ENCODE data around the gene MYRIP.

GRCh38 chr3:40196966-40197365, 387.6 kb downstream of the MYRIP start:
- no peak for TF ChIP-seq POLR2A (IDR thresholded peaks at IDR 0.05; ENCODE audit: low read depth, low read length)
- TF ChIP-seq SPI1 (IDR thresholded peaks at IDR 0.05; ENCODE audit: low read depth, low read length) = no peak
- TF ChIP-seq TAF1 (IDR thresholded peaks at IDR 0.05; ENCODE audit: low read depth, low read length) = no peak
- TF ChIP-seq POLR2AphosphoS5 (IDR thresholded peaks at IDR 0.05; ENCODE audit: low read depth, low read length) = no peak

All from GM12891 (cell line).